H1 (cell line): Measurements from ENCODE around the gene ZNF592. TPM values are rescaled to one million over a fixed set of nuclear protein-coding genes. Genes with fewer than 3 reads are reported as not detected.

ENCODE experiments used
- EP300 ChIP-seq, 2 experiments: IDR thresholded peaks; 1 replicate in 1 of 2; 2 replicates in 1 of 2; pipeline ENCODE4 v1.6.1; 2011 to 2012; ENCODE audit warnings: low read depth in 2 of 2, low read length in 2 of 2, mild to moderate bottlenecking in 2 of 2, borderline replicate concordance in 1 of 2, inconsistent platforms in 1 of 2, moderate library complexity in 1 of 2
- KDM1A ChIP-seq: fragments of 200-600, 300-600 bp; sonication (generic); IDR thresholded peaks from 2 replicates; pipeline ENCODE4 v1.7.1; 2016; ENCODE audit warnings: mild to moderate bottlenecking, low read length, borderline replicate concordance
- NANOG ChIP-seq: IDR thresholded peaks from 2 replicates; pipeline ENCODE4 v1.6.1; 2011; ENCODE audit warnings: low read length, low read depth, mild to moderate bottlenecking, inconsistent platforms; ENCODE audit not compliant: insufficient read depth, poor library complexity, severe bottlenecking
- RXRA ChIP-seq: IDR thresholded peaks from 2 replicates; pipeline ENCODE4 v1.6.1; 2011; ENCODE audit warnings: low read depth, mild to moderate bottlenecking, low read length, moderate library complexity; ENCODE audit not compliant: insufficient read depth
- SIX5 ChIP-seq: IDR thresholded peaks from 2 replicates; pipeline ENCODE4 v1.6.1; 2011; ENCODE audit warnings: mild to moderate bottlenecking, low read depth, low read length
- TEAD4 ChIP-seq: IDR thresholded peaks from 2 replicates; pipeline ENCODE4 v1.6.1; 2012; ENCODE audit warnings: low read depth, low read length, inconsistent platforms, mixed read lengths
- polyA plus RNA-seq, 7 experiments: library from polyadenylated mRNA; depleted of rRNA in 3 of 7; stranded (reverse) in 5 of 7; unstranded in 2 of 7; fragments of >200 nt in 5 of 7; fragments of 200-250 nt in 2 of 7; gene quantifications; 1 replicate in 5 of 7; 2 replicates in 1 of 7; 4 replicates in 1 of 7; pipeline versions ENCODE4 v1.2.1 to v1.2.3, GENCODE V29; 2011 to 2013; ENCODE audit warnings: missing spikeins in 2 of 7, mixed read lengths in 2 of 7
- total RNA-seq: library from RNA; stranded (reverse); fragmentation: NEBNext Ultra II Directional; extraction: Animal tissue kit (Norgen Biotek cat#: 25700); gene quantifications from 2 replicates; pipeline ENCODE4 v1.2.1, GENCODE V29; 2021
- TF ChIP-seq, protein P1 (sequence below), 3 experiments: IDR thresholded peaks; 1 replicate in 2 of 3; 2 replicates in 1 of 3; pipeline versions ENCODE4 v1.5.1 to v1.6.1; 2011; ENCODE audit warnings: low read length in 3 of 3, mild to moderate bottlenecking in 3 of 3, inconsistent platforms in 2 of 3, low read depth in 1 of 3, moderate library complexity in 1 of 3; ENCODE audit not compliant: insufficient read depth in 1 of 3; ENCODE audit errors: control extremely low read depth in 1 of 3
- TF ChIP-seq, protein P2 (sequence below): IDR thresholded peaks from 2 replicates; pipeline ENCODE4 v1.6.1; 2012; ENCODE audit warnings: inconsistent platforms

The ZNF592 gene
- total and polyA plus RNA-seq, 2 of the 8 experiments (the other 6 are each of a cell fraction or from before 2014, with no cell fraction given) = 14.2 to 33.0 TPM

DNA sequence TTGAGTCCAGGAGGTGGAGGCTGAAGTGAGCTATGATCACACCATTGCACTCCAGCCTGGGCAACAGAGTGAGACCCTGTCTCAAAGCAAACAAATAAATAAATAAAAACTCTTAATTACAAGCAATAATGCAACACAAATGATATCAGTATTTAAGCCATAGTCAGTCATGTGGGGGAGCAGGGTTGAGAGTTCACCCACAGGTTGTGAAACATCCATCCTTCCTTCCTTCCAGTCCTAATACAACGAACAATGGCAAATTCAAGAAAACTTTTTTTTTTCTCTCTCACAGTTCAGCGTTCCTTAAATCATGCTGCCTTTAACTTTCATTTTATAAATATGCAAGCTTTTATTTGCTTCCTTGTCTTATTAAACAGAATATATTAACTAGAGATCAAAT is 24.1 kb downstream of the ZNF592 start (continued):
- TF ChIP-seq, protein P1, sequence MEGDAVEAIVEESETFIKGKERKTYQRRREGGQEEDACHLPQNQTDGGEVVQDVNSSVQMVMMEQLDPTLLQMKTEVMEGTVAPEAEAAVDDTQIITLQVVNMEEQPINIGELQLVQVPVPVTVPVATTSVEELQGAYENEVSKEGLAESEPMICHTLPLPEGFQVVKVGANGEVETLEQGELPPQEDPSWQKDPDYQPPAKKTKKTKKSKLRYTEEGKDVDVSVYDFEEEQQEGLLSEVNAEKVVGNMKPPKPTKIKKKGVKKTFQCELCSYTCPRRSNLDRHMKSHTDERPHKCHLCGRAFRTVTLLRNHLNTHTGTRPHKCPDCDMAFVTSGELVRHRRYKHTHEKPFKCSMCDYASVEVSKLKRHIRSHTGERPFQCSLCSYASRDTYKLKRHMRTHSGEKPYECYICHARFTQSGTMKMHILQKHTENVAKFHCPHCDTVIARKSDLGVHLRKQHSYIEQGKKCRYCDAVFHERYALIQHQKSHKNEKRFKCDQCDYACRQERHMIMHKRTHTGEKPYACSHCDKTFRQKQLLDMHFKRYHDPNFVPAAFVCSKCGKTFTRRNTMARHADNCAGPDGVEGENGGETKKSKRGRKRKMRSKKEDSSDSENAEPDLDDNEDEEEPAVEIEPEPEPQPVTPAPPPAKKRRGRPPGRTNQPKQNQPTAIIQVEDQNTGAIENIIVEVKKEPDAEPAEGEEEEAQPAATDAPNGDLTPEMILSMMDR (IDR thresholded peaks at IDR 0.05; ENCODE audit: control extremely low read depth in 1 of 3, insufficient read depth in 1 of 3, low read depth in 1 of 3, low read length in 3 of 3) = no peak
- TF ChIP-seq RXRA (no peak), SIX5 (no peak), EP300 (IDR thresholded peaks at IDR 0.05; ENCODE audit: borderline replicate concordance in 1 of 2, low read depth in 2 of 2, low read length in 2 of 2) (no peak), NANOG (no peak), KDM1A (no peak), TEAD4 (no peak)
- TF ChIP-seq, protein P2, sequence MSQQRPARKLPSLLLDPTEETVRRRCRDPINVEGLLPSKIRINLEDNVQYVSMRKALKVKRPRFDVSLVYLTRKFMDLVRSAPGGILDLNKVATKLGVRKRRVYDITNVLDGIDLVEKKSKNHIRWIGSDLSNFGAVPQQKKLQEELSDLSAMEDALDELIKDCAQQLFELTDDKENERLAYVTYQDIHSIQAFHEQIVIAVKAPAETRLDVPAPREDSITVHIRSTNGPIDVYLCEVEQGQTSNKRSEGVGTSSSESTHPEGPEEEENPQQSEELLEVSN = no peak
